Astrocyte (in vitro differentiated cells and primary cell): ENCODE measurements around the gene HOXA10. TPM values are rescaled to one million over a fixed set of nuclear protein-coding genes. Genes with fewer than 3 reads are reported as not detected.

Source experiments
- DNase-seq: peaks from one replicate; pipeline ENCODE4 v3.0.0-alpha.2; 2010; ENCODE audit warnings: low read depth
- FAIRE-seq: peaks from 2 replicates; lab custom pipeline; 2011; peaks lifted over from hg19 to GRCh38; lab: Jason Lieb, UNC
- H2AFZ ChIP-seq: 2 replicates; pipeline ENCODE4 v1.6.0; 2012; ENCODE audit warnings: low read depth, low read length, inconsistent platforms
- H3K27ac ChIP-seq: 2 replicates; pipeline ENCODE4 v1.5.1; 2011; ENCODE audit warnings: low read depth, low read length, inconsistent platforms
- H3K27me3 ChIP-seq: 2 replicates; pipeline ENCODE4 v1.6.0; 2011; ENCODE audit warnings: low read length, inconsistent platforms; ENCODE audit not compliant: insufficient read depth
- H3K36me3 ChIP-seq: 2 replicates; pipeline ENCODE4 v1.5.1; 2011; ENCODE audit warnings: low read length, inconsistent platforms; ENCODE audit not compliant: insufficient read depth
- H3K4me1 ChIP-seq: 2 replicates; pipeline ENCODE4 v1.5.1; 2011; ENCODE audit warnings: low read length, inconsistent platforms; ENCODE audit not compliant: insufficient read depth
- H3K4me2 ChIP-seq: 2 replicates; pipeline ENCODE4 v1.6.0; 2012; ENCODE audit warnings: low read length, inconsistent platforms
- H3K4me3 ChIP-seq: 2 replicates; pipeline ENCODE4 v1.5.1; 2011; ENCODE audit warnings: low read depth, mild to moderate bottlenecking, low read length, inconsistent platforms; ENCODE audit not compliant: insufficient read depth
- H3K79me2 ChIP-seq: 2 replicates; pipeline ENCODE4 v1.6.0; 2012; ENCODE audit warnings: mild to moderate bottlenecking, low read length, inconsistent platforms; ENCODE audit not compliant: insufficient read depth
- H3K9ac ChIP-seq: 2 replicates; pipeline ENCODE4 v1.6.0; 2012; ENCODE audit warnings: mild to moderate bottlenecking, low read length, inconsistent platforms
- H3K9me3 ChIP-seq: 2 replicates; pipeline ENCODE4 v1.5.1; 2012; ENCODE audit warnings: low read depth, mild to moderate bottlenecking, low read length, inconsistent platforms; ENCODE audit not compliant: insufficient read depth
- H4K20me1 ChIP-seq: 2 replicates; pipeline ENCODE4 v1.6.0; 2012; ENCODE audit warnings: low read length, inconsistent platforms; ENCODE audit not compliant: insufficient read depth
- H3K27ac Mint-ChIP-seq: one replicate; pipeline ENCODE4 v1.8.0; 2021; ENCODE audit warnings: mild to moderate bottlenecking, mixed read lengths; ENCODE audit not compliant: unreplicated experiment
- H3K27me3 Mint-ChIP-seq: one replicate; pipeline ENCODE4 v1.8.0; 2021; ENCODE audit warnings: low read depth, mixed read lengths; ENCODE audit not compliant: unreplicated experiment
- H3K36me3 Mint-ChIP-seq: one replicate; pipeline ENCODE4 v1.8.0; 2021; ENCODE audit warnings: low read depth, mixed read lengths; ENCODE audit not compliant: unreplicated experiment
- H3K4me1 Mint-ChIP-seq: one replicate; pipeline ENCODE4 v1.8.0; 2021; ENCODE audit warnings: low read depth, mixed read lengths; ENCODE audit not compliant: unreplicated experiment
- H3K4me3 Mint-ChIP-seq: one replicate; pipeline ENCODE4 v1.8.0; 2021; ENCODE audit warnings: mild to moderate bottlenecking, moderate library complexity, mixed read lengths; ENCODE audit not compliant: unreplicated experiment
- H3K9me3 Mint-ChIP-seq: one replicate; pipeline ENCODE4 v1.8.0; 2021; ENCODE audit warnings: mild to moderate bottlenecking, mixed read lengths; ENCODE audit not compliant: unreplicated experiment
- EZH2 ChIP-seq: IDR thresholded peaks from 2 replicates; pipeline ENCODE4 v1.6.1; 2012; ENCODE audit warnings: mild to moderate bottlenecking, low read length, inconsistent platforms; ENCODE audit not compliant: insufficient read depth
- total RNA-seq: library from RNA; stranded (reverse); gene quantifications from 2 replicates; pipeline ENCODE4 v1.2.1, GENCODE V29; 2021
- TF ChIP-seq, protein P1 (sequence below): IDR thresholded peaks from 2 replicates; pipeline ENCODE4 v1.5.1; 2011; ENCODE audit warnings: low read depth, mild to moderate bottlenecking, inconsistent platforms, low read length, moderate library complexity; ENCODE audit not compliant: insufficient read depth

The HOXA10 gene
- total RNA-seq, 1 donor from 2014 or later = not detected

DNA sequence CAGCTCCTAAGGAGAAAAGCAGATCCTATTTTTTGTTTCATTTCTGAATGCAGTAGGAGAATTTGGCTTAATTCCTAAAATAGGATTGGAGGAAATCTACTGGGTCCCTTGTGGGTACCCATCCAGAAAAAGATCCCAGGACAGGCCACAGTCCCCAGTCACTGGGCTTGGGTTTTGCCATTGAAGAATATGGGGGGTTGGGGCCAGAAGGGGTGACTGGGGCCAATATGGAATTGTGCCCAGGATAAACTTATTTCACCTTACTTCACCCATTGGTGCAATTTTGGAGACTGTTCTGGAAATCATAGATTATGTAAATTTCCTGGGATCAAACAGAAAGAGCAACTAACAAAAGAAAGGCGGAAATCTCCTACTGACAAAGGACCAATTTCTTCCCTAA lies 35.6 kb downstream of the HOXA10 start:
- Mint-ChIP-seq H3K27me3 (peaks cover 91% of the 10 kb centered on the region), H3K27ac (no peak overlapping the region), H3K4me3 (no peak overlapping the region), H3K36me3 (peaks cover 3% of the 10 kb centered on the region), H3K9me3 (peaks cover 24% of the 10 kb centered on the region), H3K4me1 (no peaks in the 10 kb centered on the region)
- Histone ChIP-seq H3K79me2 (no peaks in the 10 kb centered on the region), H3K27me3 (peaks cover 92% of the 10 kb centered on the region), H3K9ac (no peak overlapping the region), H4K20me1 (no peaks in the 10 kb centered on the region), H3K9me3 (no peaks in the 10 kb centered on the region), H3K4me2 (no peak overlapping the region), H2AFZ (no peak overlapping the region), H3K36me3 (no peaks in the 10 kb centered on the region), H3K4me3 (no peak overlapping the region), H3K4me1 (peaks cover 6% of the 10 kb centered on the region), H3K27ac (no peak overlapping the region)
- no peak for TF ChIP-seq EZH2
- TF ChIP-seq, protein P1, sequence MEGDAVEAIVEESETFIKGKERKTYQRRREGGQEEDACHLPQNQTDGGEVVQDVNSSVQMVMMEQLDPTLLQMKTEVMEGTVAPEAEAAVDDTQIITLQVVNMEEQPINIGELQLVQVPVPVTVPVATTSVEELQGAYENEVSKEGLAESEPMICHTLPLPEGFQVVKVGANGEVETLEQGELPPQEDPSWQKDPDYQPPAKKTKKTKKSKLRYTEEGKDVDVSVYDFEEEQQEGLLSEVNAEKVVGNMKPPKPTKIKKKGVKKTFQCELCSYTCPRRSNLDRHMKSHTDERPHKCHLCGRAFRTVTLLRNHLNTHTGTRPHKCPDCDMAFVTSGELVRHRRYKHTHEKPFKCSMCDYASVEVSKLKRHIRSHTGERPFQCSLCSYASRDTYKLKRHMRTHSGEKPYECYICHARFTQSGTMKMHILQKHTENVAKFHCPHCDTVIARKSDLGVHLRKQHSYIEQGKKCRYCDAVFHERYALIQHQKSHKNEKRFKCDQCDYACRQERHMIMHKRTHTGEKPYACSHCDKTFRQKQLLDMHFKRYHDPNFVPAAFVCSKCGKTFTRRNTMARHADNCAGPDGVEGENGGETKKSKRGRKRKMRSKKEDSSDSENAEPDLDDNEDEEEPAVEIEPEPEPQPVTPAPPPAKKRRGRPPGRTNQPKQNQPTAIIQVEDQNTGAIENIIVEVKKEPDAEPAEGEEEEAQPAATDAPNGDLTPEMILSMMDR = no peak
- DNase-seq = no peak
- no peak for FAIRE-seq

DNA sequence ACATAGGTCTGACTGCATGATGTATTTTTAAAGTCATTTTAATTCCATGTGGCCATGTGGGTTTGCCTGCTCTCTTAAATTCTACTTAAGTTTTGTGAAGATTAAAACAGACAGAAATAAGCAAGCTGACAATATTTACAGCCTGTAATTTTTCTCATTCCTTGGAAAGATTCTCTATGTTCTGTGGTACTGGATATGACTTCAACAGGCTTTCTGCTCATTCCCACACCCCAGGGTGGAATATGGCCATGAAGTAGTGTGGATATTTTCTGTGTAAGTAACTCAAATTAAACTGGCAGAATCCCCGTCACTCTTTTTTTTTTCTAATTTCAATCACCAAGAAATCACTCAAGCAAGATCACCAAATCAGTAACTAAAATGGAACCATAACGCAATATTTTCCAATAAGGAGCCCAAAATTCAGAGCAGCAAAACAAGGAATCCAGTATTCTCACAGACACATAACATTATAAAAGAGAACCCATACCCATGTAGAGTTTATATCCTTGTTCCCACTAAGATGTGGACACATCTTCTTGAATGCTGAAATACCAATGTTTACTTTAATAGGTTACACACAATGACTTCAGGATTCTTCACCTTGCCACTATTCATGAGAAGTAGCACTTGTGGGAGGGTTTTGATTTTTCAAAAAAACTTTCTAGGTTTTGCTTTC lies 36.3 kb downstream of the HOXA10 start:
- DNase-seq (no peak), FAIRE-seq (no peak)
- Histone ChIP-seq H3K9me3 (no peaks in the 10 kb centered on the region), H3K4me1 (peaks cover 6% of the 10 kb centered on the region), H3K27ac (no peak overlapping the region), H4K20me1 (no peaks in the 10 kb centered on the region), H2AFZ (no peak overlapping the region), H3K4me2 (no peak overlapping the region), H3K79me2 (no peaks in the 10 kb centered on the region), H3K4me3 (no peak overlapping the region), H3K36me3 (no peaks in the 10 kb centered on the region), H3K27me3 (peaks cover 93% of the 10 kb centered on the region), H3K9ac (no peak overlapping the region)
- H3K27ac Mint-ChIP-seq = no peak overlapping the region
- H3K9me3 Mint-ChIP-seq = peaks cover 22% of the 10 kb centered on the region
- H3K4me1 Mint-ChIP-seq = no peaks in the 10 kb centered on the region
- H3K4me3 Mint-ChIP-seq = no peak overlapping the region
- peaks cover 3% of the 10 kb centered on the region for H3K36me3 Mint-ChIP-seq
- peaks cover 95% of the 10 kb centered on the region for H3K27me3 Mint-ChIP-seq
- TF ChIP-seq EZH2 = no peak
- TF ChIP-seq, protein P1 = no peak

DNA sequence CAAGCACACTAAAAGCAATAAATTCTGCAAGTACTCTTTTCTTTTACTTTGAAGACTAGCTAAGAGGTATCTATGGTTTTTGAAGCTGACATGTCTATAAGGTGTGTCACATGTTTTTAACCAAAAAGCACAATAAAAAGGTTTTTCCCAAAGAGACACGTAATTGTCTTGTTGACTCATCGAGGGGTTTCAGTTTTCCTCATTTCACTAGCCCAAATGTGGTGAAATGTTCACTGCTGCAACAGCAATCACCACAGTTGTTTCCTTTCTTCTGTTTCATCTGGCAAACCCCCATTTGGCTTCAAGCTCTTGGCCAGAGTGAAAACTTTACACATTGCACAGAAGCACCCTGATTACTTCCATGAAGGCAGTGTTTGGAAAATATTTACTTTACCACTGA lies 39.7 kb downstream of the HOXA10 start:
- H3K27me3 ChIP-seq = peaks cover 82% of the 10 kb centered on the region
- H3K27me3 Mint-ChIP-seq = peaks cover 86% of the 10 kb centered on the region
- DNase-seq = peak; percentile 94

More for the DNA sequence above, 39.7 kb downstream of the HOXA10 start:
- Mint-ChIP-seq H3K9me3 (peaks cover 24% of the 10 kb centered on the region), H3K36me3 (no peaks in the 10 kb centered on the region), H3K4me1 (no peaks in the 10 kb centered on the region), H3K27ac (no peak overlapping the region), H3K4me3 (no peak overlapping the region)
- Histone ChIP-seq H3K4me2 (peak overlapping the region; percentile 14), H3K27ac (peak overlapping the region; percentile 34), H3K4me1 (peaks cover 6% of the 10 kb centered on the region), H2AFZ (no peak overlapping the region), H3K36me3 (no peaks in the 10 kb centered on the region), H3K79me2 (no peaks in the 10 kb centered on the region), H4K20me1 (no peaks in the 10 kb centered on the region), H3K9ac (no peak overlapping the region), H3K9me3 (no peaks in the 10 kb centered on the region), H3K4me3 (no peak overlapping the region)
- no peak for TF ChIP-seq EZH2
- TF ChIP-seq, protein P1 = no peak
- peak; percentile 43 for FAIRE-seq
